KMS-11 (cell line): Measurements from ENCODE around the gene BSND.
"Not testable (repeated sequence)": the region's sequence is repeated elsewhere in the genome, so short reads cannot be mapped to it uniquely, and the experiment has no call there.

Experiments used
- H2AFZ ChIP-seq: fragments of 200-600 bp; sonication (generic); 2 replicates; pipeline ENCODE4 v1.6.1; 2016; ENCODE audit warnings: antibody characterized with exemption, mixed run types, low read depth
- H3K27ac ChIP-seq: fragments of 200-600 bp; sonication (generic); 2 replicates; pipeline ENCODE4 v1.6.1; 2016; ENCODE audit warnings: mild to moderate bottlenecking, mixed run types
- H3K27me3 ChIP-seq: fragments of 200-600 bp; sonication (generic); 2 replicates; pipeline ENCODE4 v1.6.1; 2017; ENCODE audit warnings: mild to moderate bottlenecking, low read depth, mixed run types, moderate library complexity; ENCODE audit not compliant: insufficient read depth
- H3K36me3 ChIP-seq: fragments of 200-600 bp; sonication (generic); 2 replicates; pipeline ENCODE4 v1.6.1; 2017; ENCODE audit warnings: mild to moderate bottlenecking, mixed run types; ENCODE audit not compliant: insufficient read depth
- H3K4me1 ChIP-seq: fragments of 200-600 bp; sonication (generic); 2 replicates; pipeline ENCODE4 v1.6.1; 2016; ENCODE audit warnings: mild to moderate bottlenecking, low read depth, mixed run types; ENCODE audit not compliant: poor library complexity, severe bottlenecking
- H3K4me2 ChIP-seq: fragments of 200-600 bp; sonication (generic); 2 replicates; pipeline ENCODE4 v1.7.0; 2016; ENCODE audit warnings: mild to moderate bottlenecking, mixed run types
- H3K4me3 ChIP-seq: fragments of 200-600 bp; sonication (generic); IDR thresholded peaks from 2 replicates; pipeline ENCODE4 v1.6.1; 2017; ENCODE audit warnings: low read depth, low read length, mixed read lengths; ENCODE audit not compliant: insufficient read depth
- H3K79me2 ChIP-seq: fragments of 200-600 bp; sonication (generic); 2 replicates; pipeline ENCODE4 v1.6.1; 2016; ENCODE audit warnings: low read depth, mixed run types; ENCODE audit not compliant: insufficient read depth
- H3K9ac ChIP-seq: fragments of 200-600 bp; sonication (generic); 2 replicates; pipeline ENCODE4 v1.6.1; 2016; ENCODE audit warnings: mild to moderate bottlenecking, mixed run types
- H4K20me1 ChIP-seq: fragments of 200-600 bp; sonication (generic); 2 replicates; pipeline ENCODE4 v1.6.1; 2016; ENCODE audit warnings: mild to moderate bottlenecking, mixed run types; ENCODE audit not compliant: insufficient read depth
- CTCF ChIP-seq: fragments of 200-600 bp; sonication (generic); conservative IDR thresholded peaks from 2 replicates; pipeline ENCODE4 v1.6.1; 2017; ENCODE audit warnings: low read depth, mild to moderate bottlenecking, antibody characterized with exemption, low read length, moderate library complexity, mixed read lengths

The BSND gene

DNA sequence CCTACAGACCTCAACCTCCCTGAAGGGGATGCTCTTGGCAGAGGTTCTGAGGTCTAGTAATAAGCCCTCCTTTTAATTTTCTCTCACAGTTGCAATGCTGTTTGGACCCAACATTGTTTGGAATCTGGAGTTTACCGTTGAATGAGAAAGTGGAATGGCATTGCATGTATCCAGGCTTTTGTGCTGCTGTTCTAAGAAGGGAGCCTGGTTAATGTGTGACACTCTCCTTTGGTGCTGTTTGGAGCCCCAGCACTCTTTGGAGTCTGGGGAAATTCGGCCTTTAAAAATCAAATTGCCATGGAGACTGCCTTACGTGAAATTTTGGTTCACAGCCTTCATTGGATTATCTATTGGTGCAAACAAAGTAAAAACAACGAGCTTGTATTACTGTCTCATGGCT lies 42.0 kb upstream of the BSND start:
- TF ChIP-seq CTCF: no peak
- no peaks in the 10 kb centered on the region for H4K20me1 ChIP-seq
- H3K27ac ChIP-seq: no peak overlapping the region
- H2AFZ ChIP-seq: no peak overlapping the region
- H3K4me2 ChIP-seq: no peak overlapping the region
- H3K9ac ChIP-seq: no peak overlapping the region
- H3K4me3 ChIP-seq: no peak overlapping the region
- no peaks in the 10 kb centered on the region for H3K27me3 ChIP-seq
- no peaks in the 10 kb centered on the region for H3K36me3 ChIP-seq
- H3K4me1 ChIP-seq: no peaks in the 10 kb centered on the region
- no peaks in the 10 kb centered on the region for H3K79me2 ChIP-seq

- H3K4me2 ChIP-seq: no peak overlapping the region
- no peak for TF ChIP-seq CTCF
These were observed 39.5 kb upstream of the BSND start for GRCh38 chr1:54959241-54959640.

DNA sequence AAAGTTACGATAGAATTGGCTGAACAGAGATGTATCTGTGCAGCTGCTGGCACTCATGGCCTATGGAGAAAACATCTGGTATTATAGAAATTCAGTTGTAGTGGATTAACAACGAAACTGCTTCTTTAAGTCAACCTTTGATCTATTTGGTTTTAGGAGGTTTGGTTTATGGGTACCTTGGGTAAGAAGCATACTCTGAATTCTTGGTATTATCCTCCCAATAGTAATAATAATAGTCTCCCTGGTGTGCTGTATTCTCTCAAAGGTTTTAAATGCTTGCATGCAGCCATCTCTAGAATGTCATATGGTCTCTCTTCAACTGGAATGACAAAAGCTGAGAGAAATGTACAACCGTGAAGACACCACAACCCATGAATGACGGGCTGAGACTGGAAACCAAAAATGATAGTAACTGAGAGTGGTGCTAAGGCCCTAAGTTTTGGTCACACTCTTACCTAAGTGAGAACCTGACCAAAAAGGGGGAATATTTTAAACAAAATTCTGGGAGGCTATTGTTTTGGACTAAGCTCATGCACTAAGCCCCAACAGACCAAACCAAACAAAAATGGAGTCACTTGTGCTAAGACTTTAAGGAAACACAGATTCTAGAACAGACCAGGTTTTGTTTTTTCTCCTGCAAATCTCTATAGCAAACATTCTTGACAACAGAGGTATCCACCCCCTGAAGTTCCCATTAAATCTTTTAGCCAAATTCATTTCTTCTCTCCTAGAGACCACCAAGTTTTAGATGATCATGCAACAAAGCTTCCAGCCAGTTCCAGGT lies 35.9 kb upstream of the BSND start:
- Histone ChIP-seq H3K36me3 (no peaks in the 10 kb centered on the region), H3K79me2 (no peaks in the 10 kb centered on the region), H3K27me3 (no peaks in the 10 kb centered on the region), H3K4me2 (no peak overlapping the region), H4K20me1 (no peaks in the 10 kb centered on the region), H3K27ac (no peak overlapping the region), H3K4me3 (no peak overlapping the region), H3K4me1 (no peaks in the 10 kb centered on the region), H2AFZ (no peak overlapping the region), H3K9ac (no peak overlapping the region)
- TF ChIP-seq CTCF: no peak

More at GRCh38 chr1:54959241-54959640, 39.5 kb upstream of the BSND start:
- no peaks in the 10 kb centered on the region for H3K36me3 ChIP-seq
- no peaks in the 10 kb centered on the region for H3K27me3 ChIP-seq
- no peaks in the 10 kb centered on the region for H3K79me2 ChIP-seq
- H4K20me1 ChIP-seq: no peaks in the 10 kb centered on the region
- no peak overlapping the region for H3K4me3 ChIP-seq
- H2AFZ ChIP-seq: no peak overlapping the region
- H3K4me1 ChIP-seq: no peaks in the 10 kb centered on the region
- H3K9ac ChIP-seq: no peak overlapping the region
- no peak overlapping the region for H3K27ac ChIP-seq

DNA sequence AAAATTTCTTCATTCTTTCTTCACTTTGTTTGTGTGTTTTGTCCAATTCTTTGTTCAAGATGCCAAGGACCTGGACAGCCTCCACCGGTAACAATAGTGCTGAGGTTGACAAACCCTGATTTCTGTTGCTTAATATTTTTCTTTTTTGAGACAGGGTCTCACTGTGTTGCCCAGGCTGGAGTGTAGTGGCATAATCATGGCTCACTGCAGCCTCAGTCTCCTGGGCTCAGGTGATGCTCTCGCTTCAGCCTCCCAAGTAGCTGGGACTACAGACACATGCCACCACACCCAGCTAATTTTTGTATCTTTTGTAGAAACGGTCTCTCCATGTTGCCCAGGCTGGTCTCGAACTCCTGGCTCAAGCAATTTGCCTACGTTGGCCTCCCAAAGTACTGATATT lies 34.9 kb upstream of the BSND start:
- not testable (repeated sequence) for H4K20me1 ChIP-seq, H3K4me1 ChIP-seq, H3K27ac ChIP-seq, H3K36me3 ChIP-seq, H3K4me2 ChIP-seq, H3K27me3 ChIP-seq, H3K9ac ChIP-seq, H3K4me3 ChIP-seq, H3K79me2 ChIP-seq, H2AFZ ChIP-seq

GRCh38 chr1:54965624-54966340 lies 33.0 kb upstream of the BSND start:
- Histone ChIP-seq H3K79me2 (no peaks in the 10 kb centered on the region), H3K4me3 (no peak overlapping the region), H3K27ac (no peak overlapping the region), H3K36me3 (no peaks in the 10 kb centered on the region), H3K9ac (no peak overlapping the region), H3K4me2 (no peak overlapping the region), H3K27me3 (no peaks in the 10 kb centered on the region), H2AFZ (no peak overlapping the region), H4K20me1 (no peaks in the 10 kb centered on the region), H3K4me1 (no peaks in the 10 kb centered on the region)
- no peak for TF ChIP-seq CTCF
